GM18519 (cell line): ENCODE measurements around the gene ZEB2.
A peak's percentile ranks its signal among the peaks of the same experiment; 100 is the strongest.

Experiments used
- ATAC-seq: cut with Tn5 transposase; IDR thresholded peaks from one replicate; pipeline ENCODE4 v1.9.1; 2021; ENCODE audit warnings: mild to moderate bottlenecking, moderate library complexity; ENCODE audit not compliant: unreplicated experiment, low FRiP score

Gene ZEB2

GRCh38 chr2:144529841-144530240 lies 9.9 kb upstream of the ZEB2 start:
- ATAC-seq, result no peak

GRCh38 chr2:144528108-144528507 lies 8.2 kb upstream of the ZEB2 start:
- no peak for ATAC-seq

GRCh38 chr2:144526831-144527230 lies 6.9 kb upstream of the ZEB2 start:
- ATAC-seq, result no peak

GRCh38 chr2:144524118-144525009 lies 4.4 kb upstream of the ZEB2 start:
- no peak for ATAC-seq

- no peak for ATAC-seq
These were observed 3.7 kb upstream of the ZEB2 start for GRCh38 chr2:144523596-144524117.

- no peak for ATAC-seq
These were observed 3.1 kb upstream of the ZEB2 start for GRCh38 chr2:144522897-144523595.

- ATAC-seq, result no peak
These were observed 2.4 kb upstream of the ZEB2 start for GRCh38 chr2:144522176-144522896.

GRCh38 chr2:144521686-144522085 lies 1.8 kb upstream of the ZEB2 start:
- no peak for ATAC-seq

GRCh38 chr2:144520756-144521487 lies 1.0 kb upstream of the ZEB2 start:
- no peak for ATAC-seq

GRCh38 chr2:144519597-144519933 lies 354 bp downstream of the ZEB2 start:
- no peak for ATAC-seq

GRCh38 chr2:144518748-144519596 lies 947 bp downstream of the ZEB2 start:
- ATAC-seq, result peak; percentile 65

GRCh38 chr2:144517866-144518747 lies 1.8 kb downstream of the ZEB2 start:
- ATAC-seq, result no peak

- ATAC-seq, result peak; percentile 37
These were observed 2.7 kb downstream of the ZEB2 start for GRCh38 chr2:144516981-144517865.

GRCh38 chr2:144516411-144516980 lies 3.4 kb downstream of the ZEB2 start:
- ATAC-seq, result peak; percentile 9

- no peak for ATAC-seq
These were observed 4.1 kb downstream of the ZEB2 start for GRCh38 chr2:144515696-144516410.

GRCh38 chr2:144515099-144515695 lies 4.7 kb downstream of the ZEB2 start:
- ATAC-seq, result no peak
